Prostate gland (tissue), 2 donors: ENCODE measurements around the gene BIRC7. TPM values are rescaled to one million over a fixed set of nuclear protein-coding genes. Genes with fewer than 3 reads are reported as not detected.

Source experiments
- DNase-seq: peaks from one replicate; pipeline ENCODE4 v3.0.0-alpha.2; 2019; ENCODE audit warnings: low spot score
- H3K27ac ChIP-seq, 2 donors: fragments of 200-600 bp; sonication (generic); 2 replicates each; pipeline ENCODE4 v1.5.1; 2017 to 2019
- H3K27me3 ChIP-seq: fragments of 200-600 bp; sonication (generic); replicated peaks from 2 replicates; pipeline ENCODE4 v1.5.1; 2019; ENCODE audit not compliant: insufficient read depth
- H3K36me3 ChIP-seq, 2 donors: fragments of 200-600 bp; sonication (generic); 1 replicate in 1 of 2; 2 replicates in 1 of 2; pipeline versions ENCODE4 v1.5.1 to v1.8.1; 2017 to 2019
- H3K4me1 ChIP-seq: fragments of 200-600 bp; sonication (generic); replicated peaks from 2 replicates; pipeline ENCODE4 v1.5.1; 2019
- H3K4me3 ChIP-seq, 2 donors: fragments of 200-600 bp; sonication (generic); 2 replicates each; pipeline ENCODE4 v1.5.1; 2017 to 2019
- H3K9me3 ChIP-seq: fragments of 200-600 bp; sonication (generic); 2 replicates; pipeline ENCODE4 v1.5.1; 2017
- POLR2A ChIP-seq: fragments of 450-650 bp; IDR thresholded peaks from one replicate; pipeline ENCODE4 v1.6.1; 2016; ENCODE audit warnings: antibody characterized with exemption, mild to moderate bottlenecking
- POLR2AphosphoS5 ChIP-seq: sonication (generic); formaldehyde crosslinking; IDR thresholded peaks from one replicate; pipeline ENCODE4 v1.6.1; 2017; ENCODE audit warnings: antibody characterized with exemption
- WGBS: methylation state at CpG from one replicate; pipeline ENCODE4 v1.1.5; 2018; 5-methylcytosine and 5-hydroxymethylcytosine counted together
- intact Hi-C: fragments of 100-400 bp; cut with DNase I; formaldehyde crosslinking; loops from one replicate; pipeline ENCODE4 v1.14.2; 2022
- total RNA-seq, 2 donors: library from RNA; depleted of rRNA; stranded (reverse); fragments of >200 nt; gene quantifications; one replicate each; pipeline ENCODE4 v1.1.0, GENCODE V29; 2016
- TF ChIP-seq, protein P1 (sequence below), 4 experiments: fragments of 200-600 bp in 2 of 4; fragments of 450-650 bp in 2 of 4; sonication (generic) in 2 of 4; IDR thresholded peaks; 1 replicate in 3 of 4; 2 replicates in 1 of 4; pipeline ENCODE4 v1.5.1; 2016 to 2019; ENCODE audit warnings: antibody characterized with exemption in 4 of 4, mild to moderate bottlenecking in 2 of 4, moderate library complexity in 2 of 4

The BIRC7 gene
- total RNA-seq, 2 donors from 2014 or later: not detected

DNA sequence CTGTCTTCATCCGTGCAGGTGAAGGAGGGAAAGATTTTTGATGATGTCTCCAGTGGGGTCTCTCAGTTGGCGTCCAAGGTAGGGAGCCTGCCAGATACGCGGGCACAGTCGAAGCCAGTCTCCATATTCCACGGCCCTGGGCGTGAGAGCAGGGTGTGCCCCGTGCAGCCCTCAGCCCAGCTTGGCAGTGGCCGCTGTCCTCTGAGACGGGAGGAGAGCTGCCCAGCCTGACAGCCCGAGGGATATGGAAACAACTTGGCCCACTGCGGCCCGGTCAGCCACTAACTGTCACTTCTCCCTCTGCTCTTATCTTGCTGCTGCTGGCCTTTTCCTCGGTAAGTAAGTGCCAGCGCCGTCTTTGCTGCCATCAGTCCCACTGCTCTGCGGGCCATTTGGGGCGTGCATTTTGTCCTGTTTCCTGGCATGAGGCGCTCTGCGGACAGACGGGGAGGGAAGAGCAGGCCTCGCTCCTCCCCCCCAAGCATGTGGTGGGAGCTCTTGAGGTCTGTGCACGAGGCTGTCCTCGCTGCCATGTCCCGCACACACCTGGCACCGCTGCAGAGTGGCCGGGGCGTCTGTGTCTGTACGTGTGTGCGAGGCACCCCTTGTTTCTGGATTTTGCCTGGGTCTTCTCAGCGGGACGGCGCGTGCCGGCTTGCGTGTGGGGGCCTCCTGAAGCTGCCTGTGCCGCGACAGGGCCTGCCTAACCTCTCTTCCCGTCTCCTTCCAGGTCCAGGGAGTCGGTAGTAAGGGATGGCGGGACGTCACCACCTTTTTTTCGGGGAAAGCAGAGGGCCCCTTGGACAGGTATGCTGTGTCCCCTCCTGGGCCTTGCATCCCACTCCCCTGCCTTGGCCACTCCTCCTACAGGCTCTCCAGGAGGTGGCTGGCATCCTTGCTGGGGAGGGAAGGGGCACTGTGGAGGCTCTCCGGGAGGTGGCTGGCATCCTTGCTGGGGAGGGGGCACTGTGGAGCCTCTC lies 50.2 kb downstream of the BIRC7 start:
- H3K4me3 ChIP-seq: no peak overlapping the region
- no peaks in the 10 kb centered on the region for H3K9me3 ChIP-seq
- H3K27me3 ChIP-seq: no peaks in the 10 kb centered on the region
- intact Hi-C loops: no loop called here
- WGBS: 91% methylated on average over 43 of the region's 44 CpGs
- no peak overlapping the region for H3K27ac ChIP-seq
- peaks cover 4 to 10% of the 10 kb centered on the region in 2 donors for H3K36me3 ChIP-seq
- TF ChIP-seq POLR2AphosphoS5: no peak
- TF ChIP-seq, protein P1, sequence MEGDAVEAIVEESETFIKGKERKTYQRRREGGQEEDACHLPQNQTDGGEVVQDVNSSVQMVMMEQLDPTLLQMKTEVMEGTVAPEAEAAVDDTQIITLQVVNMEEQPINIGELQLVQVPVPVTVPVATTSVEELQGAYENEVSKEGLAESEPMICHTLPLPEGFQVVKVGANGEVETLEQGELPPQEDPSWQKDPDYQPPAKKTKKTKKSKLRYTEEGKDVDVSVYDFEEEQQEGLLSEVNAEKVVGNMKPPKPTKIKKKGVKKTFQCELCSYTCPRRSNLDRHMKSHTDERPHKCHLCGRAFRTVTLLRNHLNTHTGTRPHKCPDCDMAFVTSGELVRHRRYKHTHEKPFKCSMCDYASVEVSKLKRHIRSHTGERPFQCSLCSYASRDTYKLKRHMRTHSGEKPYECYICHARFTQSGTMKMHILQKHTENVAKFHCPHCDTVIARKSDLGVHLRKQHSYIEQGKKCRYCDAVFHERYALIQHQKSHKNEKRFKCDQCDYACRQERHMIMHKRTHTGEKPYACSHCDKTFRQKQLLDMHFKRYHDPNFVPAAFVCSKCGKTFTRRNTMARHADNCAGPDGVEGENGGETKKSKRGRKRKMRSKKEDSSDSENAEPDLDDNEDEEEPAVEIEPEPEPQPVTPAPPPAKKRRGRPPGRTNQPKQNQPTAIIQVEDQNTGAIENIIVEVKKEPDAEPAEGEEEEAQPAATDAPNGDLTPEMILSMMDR (IDR thresholded peaks at IDR 0.05): no peak
- TF ChIP-seq POLR2A: no peak
- DNase-seq: no peak
- no peaks in the 10 kb centered on the region for H3K4me1 ChIP-seq

DNA sequence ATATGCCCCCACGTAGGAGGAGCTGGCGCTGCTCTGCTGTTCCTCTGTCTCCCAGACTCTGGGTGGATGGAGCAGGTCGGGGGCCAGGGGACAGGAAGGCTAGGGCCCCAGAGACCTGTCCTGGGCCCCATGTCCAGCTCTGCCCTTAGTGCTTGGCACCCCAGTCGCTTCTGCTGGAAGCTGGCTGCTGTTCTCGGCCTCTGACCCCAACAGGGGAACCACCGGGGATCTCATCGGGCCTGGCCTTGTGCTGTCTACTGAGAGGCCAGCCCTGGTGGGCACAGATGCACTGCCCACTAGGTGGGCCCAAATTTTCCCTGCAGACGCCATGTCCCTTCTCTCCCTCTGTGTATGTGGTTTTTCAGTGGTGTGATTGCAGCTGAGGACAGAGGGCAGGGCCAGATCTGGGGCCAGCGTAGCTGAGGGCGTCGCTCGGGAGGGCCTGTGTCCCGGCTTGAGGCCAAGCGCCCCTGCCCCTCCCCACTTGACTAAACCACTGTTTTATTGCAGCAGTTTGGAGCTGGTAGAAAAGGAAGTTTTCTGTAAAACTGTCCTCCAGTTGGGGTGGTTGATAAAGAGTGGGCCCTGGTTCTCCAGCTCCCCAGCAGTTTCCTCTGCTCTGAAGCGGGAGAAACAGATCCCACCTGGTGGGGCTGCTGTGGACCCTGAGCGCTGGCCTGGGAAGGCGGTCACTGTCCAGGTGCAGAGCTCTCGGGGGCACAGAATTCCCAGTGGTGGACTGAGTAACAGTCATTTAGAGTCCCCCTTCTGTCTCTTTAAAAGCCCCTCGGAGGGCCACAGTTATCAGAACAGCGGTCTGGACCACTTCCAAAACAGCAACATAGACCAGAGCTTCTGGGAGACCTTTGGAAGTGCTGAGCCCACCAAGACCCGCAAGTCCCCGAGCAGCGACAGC lies 51.3 kb downstream of the BIRC7 start:
- intact Hi-C loops: no loop called here
- no peak overlapping the region for H3K27ac ChIP-seq
- peaks cover 4 to 5% of the 10 kb centered on the region in 2 donors for H3K36me3 ChIP-seq
- H3K4me1 ChIP-seq: no peaks in the 10 kb centered on the region
- no peaks in the 10 kb centered on the region for H3K9me3 ChIP-seq
- DNase-seq: no peak
- H3K4me3 ChIP-seq: no peak overlapping the region
- TF ChIP-seq, protein P1 (IDR thresholded peaks at IDR 0.05): no peak
- TF ChIP-seq POLR2A (no peak), POLR2AphosphoS5 (no peak)
- no peaks in the 10 kb centered on the region for H3K27me3 ChIP-seq
- 73% methylated on average over 22 of the region's 23 CpGs for WGBS

DNA sequence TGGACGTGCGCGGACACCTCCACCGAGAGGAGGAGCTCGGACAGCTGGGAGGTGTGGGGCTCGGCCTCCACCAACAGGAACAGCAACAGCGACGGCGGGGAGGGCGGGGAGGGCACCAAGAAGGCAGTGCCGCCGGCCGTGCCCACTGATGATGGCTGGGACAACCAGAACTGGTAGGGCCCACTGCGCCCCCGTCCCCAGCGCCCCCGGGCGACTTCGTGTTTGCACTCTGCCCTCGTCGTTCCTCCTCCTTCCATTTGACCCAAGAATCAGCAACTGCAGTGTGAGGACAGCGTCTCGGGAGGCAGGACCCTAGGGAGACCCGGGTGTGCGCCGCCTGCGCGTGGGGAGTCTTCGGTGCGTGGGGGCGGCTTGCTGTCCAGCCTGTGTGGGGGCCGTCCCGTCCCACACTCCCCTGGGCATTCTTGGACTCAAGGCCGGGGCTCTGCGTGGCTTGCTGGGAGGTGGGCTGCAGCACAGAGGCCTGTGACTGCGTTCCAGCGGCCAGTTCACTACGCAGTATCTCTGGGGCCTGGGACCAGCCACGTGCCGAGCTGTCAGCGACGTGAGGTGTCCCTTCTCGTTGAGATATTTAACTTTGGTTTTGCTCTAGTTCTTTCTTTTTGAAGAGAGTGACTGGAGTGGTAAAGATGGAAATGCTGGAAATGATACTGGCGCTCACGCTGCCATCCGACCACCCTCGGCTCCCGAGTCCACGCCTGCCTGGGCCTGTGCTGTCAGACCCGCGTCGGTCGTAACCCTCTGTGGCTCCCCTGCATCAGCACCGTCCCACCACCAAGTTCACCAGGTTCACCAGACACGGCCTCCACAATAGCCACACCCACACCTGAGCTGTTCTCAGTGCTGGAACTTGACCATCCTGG lies 52.2 kb downstream of the BIRC7 start:
- intact Hi-C loops: no loop called here
- Histone ChIP-seq H3K36me3 (peaks cover 2% of the 10 kb centered on the region in 2 donors), H3K27me3 (no peaks in the 10 kb centered on the region), H3K4me3 (no peak overlapping the region), H3K4me1 (no peaks in the 10 kb centered on the region), H3K27ac (no peak overlapping the region), H3K9me3 (no peaks in the 10 kb centered on the region)
- 87% methylated on average over 47 of the region's 55 CpGs for WGBS
- no peak for DNase-seq
- no peak for TF ChIP-seq POLR2A
- TF ChIP-seq, protein P1 (IDR thresholded peaks at IDR 0.05): no peak
- TF ChIP-seq POLR2AphosphoS5: no peak

DNA sequence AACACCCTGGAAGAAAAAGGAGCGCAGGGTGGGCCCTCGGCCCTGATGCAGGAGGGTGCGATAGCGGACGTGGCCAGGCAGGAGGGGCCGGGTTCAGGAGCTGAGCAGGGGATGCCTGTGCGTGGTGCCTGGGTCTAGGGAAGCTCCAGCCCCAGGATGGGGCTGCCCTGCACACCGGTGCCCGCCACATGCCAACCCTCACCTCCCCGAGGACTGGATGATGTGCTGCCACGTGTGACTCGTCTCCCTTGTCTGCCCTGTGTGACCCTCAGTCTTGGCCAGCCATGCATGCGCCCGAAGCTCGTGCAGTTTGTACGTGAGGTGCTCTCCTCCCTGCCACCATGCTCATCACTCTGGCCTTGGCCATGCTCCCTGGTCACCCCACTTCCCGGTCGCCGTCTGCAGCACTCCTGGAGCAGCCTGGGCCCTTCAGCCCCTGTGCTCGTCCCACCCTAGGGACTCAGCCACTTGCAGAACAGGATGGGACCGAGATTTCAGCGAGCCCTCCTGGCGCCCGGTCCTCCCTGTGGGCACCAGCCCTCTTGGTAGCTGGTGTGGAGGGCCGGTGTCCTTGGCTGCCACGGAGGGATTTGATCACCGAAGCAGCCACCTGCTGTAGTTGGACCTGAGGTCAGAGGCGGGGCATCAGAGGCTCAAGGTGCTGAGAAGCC lies 53.0 kb downstream of the BIRC7 start:
- H3K27ac ChIP-seq: no peak overlapping the region
- H3K4me3 ChIP-seq: no peak overlapping the region
- TF ChIP-seq POLR2A (no peak), POLR2AphosphoS5 (no peak)
- TF ChIP-seq, protein P1 (IDR thresholded peaks at IDR 0.05): no peak
- no peaks in the 10 kb centered on the region for H3K36me3 ChIP-seq
- H3K27me3 ChIP-seq: no peaks in the 10 kb centered on the region
- intact Hi-C loops: no loop called here
- H3K9me3 ChIP-seq: no peaks in the 10 kb centered on the region
- 89% methylated on average over 27 of the region's 28 CpGs for WGBS
- no peak for DNase-seq
- H3K4me1 ChIP-seq: no peaks in the 10 kb centered on the region
